Mucosa of descending colon (tissue), 3 donors: ENCODE results near the gene ENGASE. TPM values are rescaled to one million over a fixed set of nuclear protein-coding genes. Genes with fewer than 3 reads are reported as not detected.
A peak's percentile ranks its signal among the peaks of the same experiment; 100 is the strongest.

Source experiments
- ATAC-seq: fragments of 200-7000 bp; cut with Tn5 transposase; one replicate; pipeline ENCODE4 v1.9.1; 2020; ENCODE audit warnings: mild to moderate bottlenecking, moderate library complexity
- DNase-seq, 3 donors: peaks; one replicate each; pipeline ENCODE4 v3.0.0-alpha.2; 2020
- H3K36me3 ChIP-seq: fragments of 200-600 bp; one replicate; pipeline ENCODE4 v1.8.0; 2021; ENCODE audit warnings: low read depth, mild to moderate bottlenecking
- H3K4me1 ChIP-seq: fragments of 200-600 bp; one replicate; pipeline ENCODE4 v1.8.0; 2021; ENCODE audit warnings: low read depth, mild to moderate bottlenecking
- H3K4me3 ChIP-seq: fragments of 200-600 bp; one replicate; pipeline ENCODE4 v1.8.0; 2021; ENCODE audit warnings: mild to moderate bottlenecking
- H3K9me3 ChIP-seq: fragments of 200-600 bp; one replicate; pipeline ENCODE4 v1.8.0; 2021; ENCODE audit warnings: mild to moderate bottlenecking
- CTCF ChIP-seq: fragments of 200-600 bp; IDR thresholded peaks from one replicate; pipeline ENCODE4 v1.8.0; 2022; ENCODE audit warnings: antibody characterized with exemption, mild to moderate bottlenecking
- intact Hi-C, 2 donors: fragments of 100-400 bp; cut with DNase I in 1 of 2; cut with micrococcal nuclease in 1 of 2; formaldehyde crosslinking; loops; one replicate each; pipeline versions ENCODE4 v1.11.0 to v1.11.1; 2022; cut with DNase I, micrococcal nuclease
- total RNA-seq, 3 donors: library from RNA; stranded (reverse); fragmentation: NEBNext Ultra II Directional in 2 of 3; extraction: Animal tissue kit (Norgen Biotek cat#: 25700) in 2 of 3; gene quantifications; one replicate each; pipeline versions ENCODE4 v1.2.1 to v1.2.4, GENCODE V29; 2021 to 2023
- donor health status: DM: no; HTN: no; CAD: no; lungs with moderate emphysema.
- donor health status: DM: no; HTN: no; CAD: no.
- donor health status: DM: no; HTN: yes; CAD: no.

Gene ENGASE
- total RNA-seq, 3 donors from 2014 or later, result 89.6 to 160 (median 97.4) TPM

GRCh38 chr17:79080761-79081290 is 6.2 kb downstream of the ENGASE start:
- DNase-seq, result peak in 1 of 3 donors; percentile 43
- Histone ChIP-seq H3K4me3 (no peak overlapping the region), H3K36me3 (peaks cover 13% of the 10 kb centered on the region), H3K9me3 (no peaks in the 10 kb centered on the region), H3K4me1 (peaks cover 17% of the 10 kb centered on the region)
- TF ChIP-seq CTCF, result no peak
- intact Hi-C loops, result loop anchor here in 1 of 2 donors (10.0 kb wide), 1 partner anchor 314 kb away; no protein-coding TSS in a partner anchor
- no peak for ATAC-seq

GRCh38 chr17:79081571-79082276 is 7.1 kb downstream of the ENGASE start:
- Histone ChIP-seq H3K4me3 (no peak overlapping the region), H3K9me3 (no peaks in the 10 kb centered on the region), H3K36me3 (peaks cover 13% of the 10 kb centered on the region), H3K4me1 (peaks cover 10% of the 10 kb centered on the region)
- intact Hi-C loops, result loop anchor here in 1 of 2 donors (10.0 kb wide), 1 partner anchor 313 kb away; no protein-coding TSS in a partner anchor
- DNase-seq, result peak in 1 of 3 donors; percentile 57
- ATAC-seq, result no peak
- TF ChIP-seq CTCF, result no peak

GRCh38 chr17:79082311-79083190 is 7.9 kb downstream of the ENGASE start:
- TF ChIP-seq CTCF, result peak; percentile 66
- Histone ChIP-seq H3K4me1 (peaks cover 3% of the 10 kb centered on the region), H3K9me3 (no peaks in the 10 kb centered on the region), H3K4me3 (no peak overlapping the region), H3K36me3 (peaks cover 13% of the 10 kb centered on the region)
- intact Hi-C loops, result loop anchor here in 1 of 2 donors (10.0 kb wide), 1 partner anchor 312 kb away; no protein-coding TSS in a partner anchor
- peak; percentile 50 to 72 (median 56) for DNase-seq
- peak; percentile 53 for ATAC-seq

GRCh38 chr17:79083191-79083971 is 8.8 kb downstream of the ENGASE start:
- Histone ChIP-seq H3K9me3 (no peaks in the 10 kb centered on the region), H3K4me3 (no peak overlapping the region), H3K36me3 (peaks cover 13% of the 10 kb centered on the region), H3K4me1 (no peaks in the 10 kb centered on the region)
- ATAC-seq (no peak), DNase-seq (peak in 1 of 3 donors; percentile 48)
- no peak for TF ChIP-seq CTCF
- intact Hi-C loops, result loop anchor here in 1 of 2 donors (10.0 kb wide), 1 partner anchor 311 kb away; no protein-coding TSS in a partner anchor
